H1 (cell line): Measurements from ENCODE around the gene GABRR2. TPM values are rescaled to one million over a fixed set of nuclear protein-coding genes. Genes with fewer than 3 reads are reported as not detected.

Source experiments
- CBX8 ChIP-seq: fragments of 300-800, 300-1000 bp; sonication (generic); IDR thresholded peaks from 2 replicates; pipeline ENCODE4 v1.7.1; 2016; ENCODE audit warnings: low read depth, low read length, borderline replicate concordance
- CEBPB ChIP-seq: IDR thresholded peaks from 2 replicates; pipeline ENCODE4 v1.6.1; 2012; ENCODE audit warnings: low read depth, low read length
- EGR1 ChIP-seq: IDR thresholded peaks from 2 replicates; pipeline ENCODE4 v1.6.1; 2011; ENCODE audit warnings: low read depth, low read length, borderline replicate concordance
- KDM5A ChIP-seq: fragments of 200-600 bp; IDR thresholded peaks from 2 replicates; pipeline ENCODE4 v1.7.1; 2012; ENCODE audit warnings: mild to moderate bottlenecking, low read length, inconsistent platforms, mixed read lengths
- POLR2AphosphoS5 ChIP-seq: IDR thresholded peaks from 2 replicates; pipeline ENCODE4 v1.6.1; 2011; ENCODE audit warnings: low read depth, low read length
- TAF1 ChIP-seq: IDR thresholded peaks from 2 replicates; pipeline ENCODE4 v1.6.1; 2011; ENCODE audit warnings: mild to moderate bottlenecking, low read depth, low read length
- USF2 ChIP-seq: IDR thresholded peaks from 2 replicates; pipeline ENCODE4 v1.6.1; 2011; ENCODE audit warnings: low read length, improper control_type of control experiment
- polyA plus RNA-seq, 7 experiments: library from polyadenylated mRNA; depleted of rRNA in 3 of 7; stranded (reverse) in 5 of 7; unstranded in 2 of 7; fragments of >200 nt in 5 of 7; fragments of 200-250 nt in 2 of 7; gene quantifications; 1 replicate in 5 of 7; 2 replicates in 1 of 7; 4 replicates in 1 of 7; pipeline versions ENCODE4 v1.2.1 to v1.2.3, GENCODE V29; 2011 to 2013; ENCODE audit warnings: missing spikeins in 2 of 7, mixed read lengths in 2 of 7
- total RNA-seq: library from RNA; stranded (reverse); fragmentation: NEBNext Ultra II Directional; extraction: Animal tissue kit (Norgen Biotek cat#: 25700); gene quantifications from 2 replicates; pipeline ENCODE4 v1.2.1, GENCODE V29; 2021

Gene GABRR2
- total and polyA plus RNA-seq, 2 of the 8 experiments (the other 6 are each of a cell fraction or from before 2014, with no cell fraction given) = not detected

GRCh38 chr6:89221971-89222711 lies 93.0 kb downstream of the GABRR2 start (continued):
- TF ChIP-seq KDM5A (no peak), USF2 (no peak), CEBPB (no peak), CBX8 (no peak), POLR2AphosphoS5 (no peak), TAF1 (no peak), EGR1 (no peak)
